SU-DHL-6 (cell line): ENCODE measurements around the gene BOLA1.

Experiments
- EZH2phosphoT487 ChIP-seq: fragments of 200-600 bp; sonication (generic), shearing (Covaris generic); conservative IDR thresholded peaks from 2 replicates; pipeline ENCODE4 v1.6.1; 2018; ENCODE audit warnings: mild to moderate bottlenecking, antibody characterized with exemption, low read length, moderate library complexity, mixed read lengths
- TF ChIP-seq, protein P1 (sequence below): fragments of 200-600 bp; sonication (generic); IDR thresholded peaks from one replicate; pipeline ENCODE4 v1.5.1; 2017; ENCODE audit warnings: antibody characterized with exemption, mild to moderate bottlenecking, low read length, moderate library complexity; ENCODE audit not compliant: insufficient read depth, poor library complexity, severe bottlenecking

DNA sequence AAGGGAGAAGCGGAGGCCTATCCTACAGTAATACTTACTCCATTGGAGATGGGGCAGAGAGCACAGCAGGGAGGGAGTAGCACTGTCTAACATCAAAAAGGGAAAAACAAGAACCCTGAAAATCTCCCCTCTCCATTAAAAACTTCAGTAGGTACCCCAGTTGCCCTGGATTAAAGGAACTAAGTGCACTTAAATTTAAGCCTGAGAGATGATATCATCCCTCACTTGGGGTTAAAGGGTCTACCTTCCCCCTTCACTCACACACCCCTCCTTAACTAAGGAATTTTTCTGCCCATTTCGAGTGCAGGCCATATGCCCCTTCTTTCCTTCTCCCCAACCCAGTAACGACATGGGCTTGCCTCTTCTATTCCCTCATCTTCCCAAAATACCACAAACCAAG lies 41.1 kb downstream of the BOLA1 start:
- TF ChIP-seq, protein P1, sequence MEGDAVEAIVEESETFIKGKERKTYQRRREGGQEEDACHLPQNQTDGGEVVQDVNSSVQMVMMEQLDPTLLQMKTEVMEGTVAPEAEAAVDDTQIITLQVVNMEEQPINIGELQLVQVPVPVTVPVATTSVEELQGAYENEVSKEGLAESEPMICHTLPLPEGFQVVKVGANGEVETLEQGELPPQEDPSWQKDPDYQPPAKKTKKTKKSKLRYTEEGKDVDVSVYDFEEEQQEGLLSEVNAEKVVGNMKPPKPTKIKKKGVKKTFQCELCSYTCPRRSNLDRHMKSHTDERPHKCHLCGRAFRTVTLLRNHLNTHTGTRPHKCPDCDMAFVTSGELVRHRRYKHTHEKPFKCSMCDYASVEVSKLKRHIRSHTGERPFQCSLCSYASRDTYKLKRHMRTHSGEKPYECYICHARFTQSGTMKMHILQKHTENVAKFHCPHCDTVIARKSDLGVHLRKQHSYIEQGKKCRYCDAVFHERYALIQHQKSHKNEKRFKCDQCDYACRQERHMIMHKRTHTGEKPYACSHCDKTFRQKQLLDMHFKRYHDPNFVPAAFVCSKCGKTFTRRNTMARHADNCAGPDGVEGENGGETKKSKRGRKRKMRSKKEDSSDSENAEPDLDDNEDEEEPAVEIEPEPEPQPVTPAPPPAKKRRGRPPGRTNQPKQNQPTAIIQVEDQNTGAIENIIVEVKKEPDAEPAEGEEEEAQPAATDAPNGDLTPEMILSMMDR: no peak
- no peak for TF ChIP-seq EZH2phosphoT487
